Ectodermal cell (in vitro differentiated cells): ENCODE measurements around the gene NACC2.

Source experiments
- H3K27ac ChIP-seq: 2 replicates; pipeline ENCODE4 v1.7.0; 2013; ENCODE audit warnings: mild to moderate bottlenecking, low read depth, low read length; ENCODE audit not compliant: insufficient read depth, poor library complexity, severe bottlenecking
- H3K27me3 ChIP-seq: 2 replicates; pipeline ENCODE4 v1.7.0; 2013; ENCODE audit warnings: mild to moderate bottlenecking, low read length; ENCODE audit not compliant: insufficient read depth, control insufficient read depth, poor library complexity, severe bottlenecking
- H3K36me3 ChIP-seq: one replicate; pipeline ENCODE4 v1.7.0; 2013; ENCODE audit warnings: low read length; ENCODE audit not compliant: control insufficient read depth, insufficient read depth
- H3K4me1 ChIP-seq: one replicate; pipeline ENCODE4 v1.7.0; 2013; ENCODE audit warnings: low read length; ENCODE audit not compliant: control insufficient read depth, insufficient read depth
- H3K4me3 ChIP-seq: 2 replicates; pipeline ENCODE4 v1.7.0; 2013; ENCODE audit warnings: low read depth, low read length, control low read depth; ENCODE audit not compliant: insufficient read depth
- H3K9me3 ChIP-seq: 2 replicates; pipeline ENCODE4 v1.7.0; 2013; ENCODE audit warnings: mild to moderate bottlenecking, low read length, moderate library complexity; ENCODE audit not compliant: control insufficient read depth
- WGBS, 2 experiments: methylation state at CpG; one replicate each; pipeline ENCODE4 v1.1.7; 2013; ENCODE audit warnings: missing lambda C conversion rate in 2 of 2; 5-methylcytosine and 5-hydroxymethylcytosine counted together

Gene NACC2

GRCh38 chr9:136003411-136004218 is 91.5 kb downstream of the NACC2 start:
- H3K36me3 ChIP-seq = no peaks in the 10 kb centered on the region
- H3K27ac ChIP-seq = no peak overlapping the region
- 84 to 87% methylated on average over 15 of the region's 15 CpGs for WGBS, 2 experiments
- H3K27me3 ChIP-seq = no peaks in the 10 kb centered on the region
- H3K9me3 ChIP-seq = no peaks in the 10 kb centered on the region
- no peak overlapping the region for H3K4me3 ChIP-seq
- H3K4me1 ChIP-seq = peaks cover 48% of the 10 kb centered on the region

- Histone ChIP-seq H3K36me3 (no peaks in the 10 kb centered on the region), H3K4me1 (peaks cover 42% of the 10 kb centered on the region), H3K9me3 (no peaks in the 10 kb centered on the region), H3K27ac (no peak overlapping the region), H3K27me3 (no peaks in the 10 kb centered on the region), H3K4me3 (no peak overlapping the region)
- WGBS, 2 experiments = 62 to 64% methylated on average over 10 of the region's 10 CpGs
Observed at GRCh38 chr9:136002881-136003280, 92.2 kb downstream of the NACC2 start.

GRCh38 chr9:136002215-136002614 is 92.9 kb downstream of the NACC2 start:
- Histone ChIP-seq H3K4me1 (peaks cover 35% of the 10 kb centered on the region), H3K27ac (no peak overlapping the region), H3K9me3 (no peaks in the 10 kb centered on the region), H3K36me3 (no peaks in the 10 kb centered on the region), H3K27me3 (no peaks in the 10 kb centered on the region), H3K4me3 (no peak overlapping the region)
- WGBS, 2 experiments = 97 to 99% methylated on average over 11 of the region's 11 CpGs

GRCh38 chr9:136001231-136001630 is 93.9 kb downstream of the NACC2 start:
- Histone ChIP-seq H3K27me3 (no peaks in the 10 kb centered on the region), H3K27ac (no peak overlapping the region), H3K9me3 (no peaks in the 10 kb centered on the region), H3K4me1 (peaks cover 32% of the 10 kb centered on the region), H3K4me3 (no peak overlapping the region), H3K36me3 (no peaks in the 10 kb centered on the region)
- 49 to 52% methylated on average over 17 to 18 of the region's 18 CpGs for WGBS, 2 experiments

- Histone ChIP-seq H3K4me3 (no peak overlapping the region), H3K27me3 (no peaks in the 10 kb centered on the region), H3K27ac (no peak overlapping the region), H3K4me1 (peaks cover 26% of the 10 kb centered on the region), H3K36me3 (no peaks in the 10 kb centered on the region), H3K9me3 (no peaks in the 10 kb centered on the region)
- 89 to 91% methylated on average over 16 of the region's 16 CpGs for WGBS, 2 experiments
Observed at GRCh38 chr9:135998410-135999071, 96.5 kb downstream of the NACC2 start.

- WGBS, 2 experiments = 81% methylated on average over 10 of the region's 10 CpGs
- H3K36me3 ChIP-seq = no peaks in the 10 kb centered on the region
- no peak overlapping the region for H3K27ac ChIP-seq
- no peaks in the 10 kb centered on the region for H3K27me3 ChIP-seq
- H3K4me1 ChIP-seq = peaks cover 25% of the 10 kb centered on the region
- H3K4me3 ChIP-seq = no peak overlapping the region
- no peaks in the 10 kb centered on the region for H3K9me3 ChIP-seq
Observed at GRCh38 chr9:135998016-135998380, 97.1 kb downstream of the NACC2 start.

- no peaks in the 10 kb centered on the region for H3K27me3 ChIP-seq
- no peak overlapping the region for H3K4me3 ChIP-seq
- no peaks in the 10 kb centered on the region for H3K9me3 ChIP-seq
- 91 to 93% methylated on average over 34 of the region's 34 CpGs for WGBS, 2 experiments
- no peak overlapping the region for H3K27ac ChIP-seq
- H3K36me3 ChIP-seq = no peaks in the 10 kb centered on the region
- peaks cover 25% of the 10 kb centered on the region for H3K4me1 ChIP-seq
Observed at GRCh38 chr9:135997090-135998015, 97.7 kb downstream of the NACC2 start.

- no peaks in the 10 kb centered on the region for H3K27me3 ChIP-seq
- H3K4me3 ChIP-seq = no peak overlapping the region
- peaks cover 28% of the 10 kb centered on the region for H3K4me1 ChIP-seq
- H3K27ac ChIP-seq = no peak overlapping the region
- 92 to 94% methylated on average over 21 of the region's 21 CpGs for WGBS, 2 experiments
- H3K9me3 ChIP-seq = no peaks in the 10 kb centered on the region
- H3K36me3 ChIP-seq = no peaks in the 10 kb centered on the region
Observed at GRCh38 chr9:135995816-135996215, 99.3 kb downstream of the NACC2 start.

GRCh38 chr9:135994501-135995192 is 100.4 kb downstream of the NACC2 start:
- H3K27ac ChIP-seq = no peak overlapping the region
- H3K27me3 ChIP-seq = no peaks in the 10 kb centered on the region
- 84 to 88% methylated on average over 19 to 20 of the region's 20 CpGs for WGBS, 2 experiments
- peaks cover 36% of the 10 kb centered on the region for H3K4me1 ChIP-seq
- H3K36me3 ChIP-seq = no peaks in the 10 kb centered on the region
- H3K9me3 ChIP-seq = no peaks in the 10 kb centered on the region
- H3K4me3 ChIP-seq = no peak overlapping the region
